H1 (cell line): ENCODE results near the gene NR2F1. TPM values are rescaled to one million over a fixed set of nuclear protein-coding genes. Genes with fewer than 3 reads are reported as not detected.

Experiments
- ASH2L ChIP-seq: fragments of 200-600, 300-600 bp; sonication (generic); IDR thresholded peaks from one replicate; pipeline ENCODE4 v1.7.1; 2017; ENCODE audit warnings: low read length
- BRCA1 ChIP-seq: IDR thresholded peaks from 2 replicates; pipeline ENCODE4 v1.6.1; 2012; ENCODE audit warnings: low read depth, low read length, improper control_type of control experiment
- CBX8 ChIP-seq: fragments of 300-800, 300-1000 bp; sonication (generic); IDR thresholded peaks from 2 replicates; pipeline ENCODE4 v1.7.1; 2016; ENCODE audit warnings: low read depth, low read length, borderline replicate concordance
- CHD1 ChIP-seq: IDR thresholded peaks from 2 replicates; pipeline ENCODE4 v1.6.1; 2012; ENCODE audit warnings: low read depth, low read length, improper control_type of control experiment
- E2F6 ChIP-seq: IDR thresholded peaks from 2 replicates; pipeline ENCODE4 v1.6.1; 2012; ENCODE audit warnings: inconsistent platforms
- HDAC2 ChIP-seq, 2 experiments: fragments of 300-600 bp in 1 of 2; sonication (generic) in 1 of 2; IDR thresholded peaks; 2 replicates each; pipeline ENCODE4 v1.6.1; 2011 to 2012; ENCODE audit warnings: low read depth in 2 of 2, low read length in 2 of 2, mild to moderate bottlenecking in 2 of 2, moderate library complexity in 2 of 2, borderline replicate concordance in 1 of 2, inconsistent platforms in 1 of 2
- NRF1 ChIP-seq: IDR thresholded peaks from 2 replicates; pipeline ENCODE4 v1.6.1; 2011; ENCODE audit warnings: mild to moderate bottlenecking, low read depth, low read length, improper control_type of control experiment
- POU5F1 ChIP-seq: IDR thresholded peaks from 2 replicates; pipeline ENCODE4 v1.6.1; 2011; ENCODE audit warnings: low read depth, mild to moderate bottlenecking, low read length, moderate library complexity
- SP2 ChIP-seq: IDR thresholded peaks from 2 replicates; pipeline ENCODE4 v1.6.1; 2012; ENCODE audit warnings: mild to moderate bottlenecking, low read length, inconsistent platforms
- SP4 ChIP-seq: IDR thresholded peaks from 2 replicates; pipeline ENCODE4 v1.6.1; 2012; ENCODE audit warnings: low read length, inconsistent platforms
- TAF7 ChIP-seq: optimal IDR thresholded peaks from 2 replicates; pipeline ENCODE3; 2011; ENCODE audit warnings: low read depth, mild to moderate bottlenecking, inconsistent platforms, low read length, moderate library complexity, borderline replicate concordance
- ZNF274 ChIP-seq: IDR thresholded peaks from 2 replicates; pipeline ENCODE4 v1.7.0; 2012; ENCODE audit warnings: low read length, borderline replicate concordance; ENCODE audit errors: extremely low read depth
- polyA plus RNA-seq, 7 experiments: library from polyadenylated mRNA; depleted of rRNA in 3 of 7; stranded (reverse) in 5 of 7; unstranded in 2 of 7; fragments of >200 nt in 5 of 7; fragments of 200-250 nt in 2 of 7; gene quantifications; 1 replicate in 5 of 7; 2 replicates in 1 of 7; 4 replicates in 1 of 7; pipeline versions ENCODE4 v1.2.1 to v1.2.3, GENCODE V29; 2011 to 2013; ENCODE audit warnings: missing spikeins in 2 of 7, mixed read lengths in 2 of 7
- total RNA-seq: library from RNA; stranded (reverse); fragmentation: NEBNext Ultra II Directional; extraction: Animal tissue kit (Norgen Biotek cat#: 25700); gene quantifications from 2 replicates; pipeline ENCODE4 v1.2.1, GENCODE V29; 2021

The NR2F1 gene
- total and polyA plus RNA-seq, 2 of the 8 experiments (the other 6 are each of a cell fraction or from before 2014, with no cell fraction given) = not detected

- TF ChIP-seq E2F6 (0 out of 2 replicates have a peak, but pooled peaks have one; percentile 29), POU5F1 (no peak), CHD1 (no peak), BRCA1 (no peak), ZNF274 (no peak), HDAC2 (IDR thresholded peaks at IDR 0.05; ENCODE audit: borderline replicate concordance in 1 of 2, low read depth in 2 of 2, low read length in 2 of 2) (peak in 1 of 2 experiments; percentile 78; a peak in 2 of 4 replicates), NRF1 (no peak), CBX8 (no peak), TAF7 (no peak), ASH2L (peak; percentile 59), SP4 (no peak), SP2 (no peak)
Measured at GRCh38 chr5:93621327-93621798, 38.3 kb downstream of the NR2F1 start (continued).
